Caco-2 (cell line): Measurements from ENCODE around the gene MAD1L1. TPM values are rescaled to one million over a fixed set of nuclear protein-coding genes. Genes with fewer than 3 reads are reported as not detected.

Source experiments
- BruUV-seq: library from RNA; stranded (reverse); fragments of 400-500 nt; replicated peaks from 2 replicates; lab custom pipeline; 2021; lab: Mats Ljungman, UMichigan
- CTCF ChIA-PET: fragments of 300-600 bp; sonication (Branson Sonifier 250); formaldehyde crosslinking; loops from one replicate; lab custom pipeline; 2022; ENCODE audit warnings: antibody characterized with exemption; lab: Charles Lee
- POLR2A ChIA-PET: fragments of 300-600 bp; sonication (Branson Sonifier 250); formaldehyde crosslinking; loops from one replicate; lab custom pipeline; 2022; ENCODE audit warnings: antibody characterized with exemption; lab: Charles Lee
- DNase-seq, 2 experiments: peaks; one replicate each; pipeline versions ENCODE4 v3.0.0 to v3.0.0-alpha.2; 2020 to 2022
- H3K27me3 ChIP-seq: replicated peaks from 2 replicates; pipeline ENCODE4 v1.6.0; 2011; ENCODE audit warnings: low read length; ENCODE audit not compliant: control insufficient read depth, insufficient read depth
- H3K36me3 ChIP-seq: 2 replicates; pipeline ENCODE4 v1.5.1; 2011; ENCODE audit warnings: low read length; ENCODE audit not compliant: control insufficient read depth, insufficient read depth
- H3K4me1 ChIP-seq: fragments of 250-450 bp; sonication (Bioruptor Pico); 2 replicates; pipeline ENCODE4 v1.5.1; 2020; ENCODE audit warnings: mild to moderate bottlenecking
- H3K4me3 ChIP-seq: 2 replicates; pipeline ENCODE4 v1.5.1; 2011; ENCODE audit warnings: low read depth, mild to moderate bottlenecking, control low read depth, low read length
- H3K9me3 ChIP-seq: fragments of 250-450 bp; sonication (Bioruptor Pico); 2 replicates; pipeline ENCODE4 v1.5.1; 2020; ENCODE audit warnings: mild to moderate bottlenecking, moderate library complexity
- H3K27ac Mint-ChIP-seq: one replicate; pipeline ENCODE4 v1.8.0; 2022; ENCODE audit warnings: mixed read lengths; ENCODE audit not compliant: unreplicated experiment
- H3K27me3 Mint-ChIP-seq: one replicate; pipeline ENCODE4 v1.8.0; 2022; ENCODE audit warnings: mixed read lengths; ENCODE audit not compliant: insufficient read depth, unreplicated experiment
- H3K36me3 Mint-ChIP-seq: one replicate; pipeline ENCODE4 v1.8.0; 2022; ENCODE audit warnings: mild to moderate bottlenecking, mixed read lengths; ENCODE audit not compliant: insufficient read depth, unreplicated experiment
- H3K4me1 Mint-ChIP-seq: one replicate; pipeline ENCODE4 v1.8.0; 2022; ENCODE audit warnings: low read depth, mixed read lengths; ENCODE audit not compliant: unreplicated experiment
- H3K4me3 Mint-ChIP-seq: one replicate; pipeline ENCODE4 v1.8.0; 2022; ENCODE audit warnings: mild to moderate bottlenecking, moderate library complexity, mixed read lengths; ENCODE audit not compliant: unreplicated experiment
- H3K9me3 Mint-ChIP-seq: one replicate; pipeline ENCODE4 v1.8.0; 2022; ENCODE audit warnings: mixed read lengths; ENCODE audit not compliant: unreplicated experiment
- CTCF ChIP-seq, 2 experiments: fragments of 200-600 bp in 1 of 2; IDR thresholded peaks; 1 replicate in 1 of 2; 2 replicates in 1 of 2; pipeline versions ENCODE4 v1.5.1 to v1.8.0; 2011 to 2022; ENCODE audit warnings: antibody characterized with exemption in 1 of 2, control low read depth in 1 of 2, inconsistent platforms in 1 of 2, low read depth in 1 of 2, low read length in 1 of 2, mild to moderate bottlenecking in 1 of 2, moderate library complexity in 1 of 2; ENCODE audit not compliant: insufficient read depth in 1 of 2, severe bottlenecking in 1 of 2, unreplicated experiment in 1 of 2
- intact Hi-C: fragments of 100-400 bp; cut with micrococcal nuclease; formaldehyde crosslinking; loops from one replicate; pipeline ENCODE4 v1.10.0; 2022; ENCODE audit not compliant: unreplicated experiment
- total RNA-seq: library from RNA; stranded (reverse); gene quantifications from 2 replicates; pipeline ENCODE4 v1.2.3, GENCODE V29; 2022

MAD1L1 gene
- total RNA-seq, 1 experiment from 2014 or later: 58.6 TPM

DNA sequence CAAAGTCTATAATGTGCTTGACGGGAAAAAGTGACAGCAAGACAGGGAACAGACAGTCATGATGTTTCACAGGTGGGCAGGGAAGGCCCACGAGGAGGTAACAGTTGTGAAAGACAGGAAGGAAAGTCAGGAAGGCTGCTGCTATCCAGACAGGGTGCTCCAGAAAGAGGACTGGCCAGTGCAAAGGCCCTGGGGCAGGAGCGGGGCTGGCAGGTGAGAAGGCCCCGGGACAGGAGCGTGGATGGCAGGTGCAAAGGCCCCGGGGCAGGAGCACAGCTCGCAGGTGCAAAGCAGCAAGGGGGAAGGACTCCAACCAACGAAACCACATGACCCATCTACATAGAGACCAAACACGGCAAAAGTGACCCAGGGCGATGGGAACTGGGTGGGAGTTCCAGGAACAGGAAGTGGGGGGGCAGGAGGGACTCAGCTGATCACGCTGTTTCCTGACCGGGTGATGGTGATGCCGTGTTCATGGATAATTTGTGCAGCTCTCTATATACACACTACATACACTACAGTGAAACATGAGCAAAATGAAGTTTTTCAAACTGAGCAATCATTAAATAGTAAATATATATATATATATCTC, 138.2 kb downstream of the MAD1L1 start:
- no peak overlapping the region for H3K4me3 Mint-ChIP-seq
- TF ChIP-seq CTCF (IDR thresholded peaks at IDR 0.05; ENCODE audit: insufficient read depth in 1 of 2, low read depth in 1 of 2, low read length in 1 of 2, severe bottlenecking in 1 of 2, unreplicated experiment in 1 of 2): no peak
- no peaks in the 10 kb centered on the region for H3K27me3 Mint-ChIP-seq
- no peaks in the 10 kb centered on the region for H3K9me3 ChIP-seq
- H3K9me3 Mint-ChIP-seq: no peaks in the 10 kb centered on the region
- POLR2A ChIA-PET: no interaction called here
- H3K27ac Mint-ChIP-seq: no peak overlapping the region
- CTCF ChIA-PET: no interaction called here
- intact Hi-C loops: no loop called here
- no peaks in the 10 kb centered on the region for H3K4me1 Mint-ChIP-seq
- BruUV-seq: no TSS peak
- H3K27me3 ChIP-seq: no peaks in the 10 kb centered on the region
- no peaks in the 10 kb centered on the region for H3K36me3 ChIP-seq
- H3K4me1 ChIP-seq: no peaks in the 10 kb centered on the region
- H3K36me3 Mint-ChIP-seq: peaks cover 28% of the 10 kb centered on the region
- no peak for DNase-seq
- H3K4me3 ChIP-seq: no peak overlapping the region

GRCh38 chr7:2093843-2094220, 138.9 kb downstream of the MAD1L1 start:
- H3K9me3 Mint-ChIP-seq: no peaks in the 10 kb centered on the region
- Histone ChIP-seq H3K9me3 (no peaks in the 10 kb centered on the region), H3K27me3 (no peaks in the 10 kb centered on the region), H3K36me3 (no peaks in the 10 kb centered on the region), H3K4me3 (no peak overlapping the region), H3K4me1 (no peaks in the 10 kb centered on the region)
- H3K4me1 Mint-ChIP-seq: no peaks in the 10 kb centered on the region
- intact Hi-C loops: no loop called here
- no peaks in the 10 kb centered on the region for H3K27me3 Mint-ChIP-seq
- no peak for TF ChIP-seq CTCF (IDR thresholded peaks at IDR 0.05; ENCODE audit: insufficient read depth in 1 of 2, low read depth in 1 of 2, low read length in 1 of 2, severe bottlenecking in 1 of 2, unreplicated experiment in 1 of 2)
- POLR2A ChIA-PET: no interaction called here
- no peak for DNase-seq
- CTCF ChIA-PET: no interaction called here
- H3K27ac Mint-ChIP-seq: no peak overlapping the region
- H3K4me3 Mint-ChIP-seq: no peak overlapping the region
- BruUV-seq: no TSS peak
- peaks cover 28% of the 10 kb centered on the region for H3K36me3 Mint-ChIP-seq

GRCh38 chr7:2093215-2093842, 139.4 kb downstream of the MAD1L1 start:
- ChIA-PET POLR2A (no interaction called here), CTCF (interaction anchor here (0.7 kb wide), 1 partner anchor 176 kb away, joined by 3 read pairs; no protein-coding TSS in a partner anchor)
- Histone ChIP-seq H3K4me1 (no peaks in the 10 kb centered on the region), H3K27me3 (no peaks in the 10 kb centered on the region), H3K9me3 (no peaks in the 10 kb centered on the region), H3K36me3 (no peaks in the 10 kb centered on the region), H3K4me3 (no peak overlapping the region)
- intact Hi-C loops: no loop called here
- TF ChIP-seq CTCF (IDR thresholded peaks at IDR 0.05; ENCODE audit: insufficient read depth in 1 of 2, low read depth in 1 of 2, low read length in 1 of 2, severe bottlenecking in 1 of 2, unreplicated experiment in 1 of 2): no peak
- Mint-ChIP-seq H3K4me3 (no peak overlapping the region), H3K27me3 (no peaks in the 10 kb centered on the region), H3K27ac (no peak overlapping the region), H3K36me3 (peaks cover 33% of the 10 kb centered on the region), H3K4me1 (no peaks in the 10 kb centered on the region), H3K9me3 (no peaks in the 10 kb centered on the region)
- DNase-seq: no peak
- BruUV-seq: no TSS peak
